Measurements from ENCODE around the gene ST3GAL6. TPM values are rescaled to one million over a fixed set of nuclear protein-coding genes. Genes with fewer than 3 reads are reported as not detected.
A peak's percentile ranks its signal among the peaks of the same experiment; 100 is the strongest.

The ST3GAL6 gene
- total and polyA plus RNA-seq, 2 donors (not counting 3 experiments of a cell fraction or from before 2014, with no cell fraction given), result 13.2 to 35.9 TPM

GRCh38 chr3:98741121-98741716 lies 21.9 kb upstream of the ST3GAL6 start:
- no peaks in the 10 kb centered on the region for H4K20me1 ChIP-seq (replicated peaks; ENCODE audit: control insufficient read depth, extremely low read depth, insufficient read depth, low read length)
- H3K36me3 ChIP-seq (ENCODE audit: control insufficient read depth in 2 of 2, extremely low read depth in 1 of 2, insufficient read depth in 2 of 2, low read length in 2 of 2), result no peaks in the 10 kb centered on the region
- POLR2A ChIA-PET, result interaction anchor here (0.5 kb wide), 1 partner anchor 38 kb away, joined by 4 read pairs; no protein-coding TSS in a partner anchor
- H3K4me3 ChIP-seq (replicated peaks in 1 of 3; ENCODE audit: insufficient read depth in 1 of 3, low read depth in 1 of 3, low read length in 3 of 3), result no peak overlapping the region
- FAIRE-seq (peak; percentile 76), DNase-seq (ENCODE audit: low read depth, low spot score) (peak; percentile 72)
- H3K4me1 ChIP-seq (ENCODE audit: control insufficient read depth, extremely low read depth, insufficient read depth, low read length), result peaks cover 31% of the 10 kb centered on the region
- intact Hi-C loops (cut with micrococcal nuclease), result no loop called here
- CTCF ChIA-PET, result interaction anchor here (0.8 to 3.9 kb wide), 4 partner anchors 12 to 50 kb away, joined by 3 to 17 read pairs (median 4); no protein-coding TSS in a partner anchor
- TF ChIP-seq FOS (IDR thresholded peaks at IDR 0.05; ENCODE audit: borderline replicate concordance, insufficient read depth, low read length) (peak; percentile 80), POLR2AphosphoS5 (IDR thresholded peaks at IDR 0.05; ENCODE audit: insufficient read depth, low read depth, low read length) (peak; percentile 72), GATA2 (IDR thresholded peaks at IDR 0.05; ENCODE audit: insufficient read depth, insufficient read length, low read depth, low read length) (peak; percentile 89), POLR2A (IDR thresholded peaks at IDR 0.05; ENCODE audit: low read depth, low read length) (peak; percentile 22), JUN (IDR thresholded peaks at IDR 0.05; ENCODE audit: borderline replicate concordance, insufficient read depth, insufficient read length, low read depth) (peak; percentile 62)
- TF ChIP-seq, protein P1, sequence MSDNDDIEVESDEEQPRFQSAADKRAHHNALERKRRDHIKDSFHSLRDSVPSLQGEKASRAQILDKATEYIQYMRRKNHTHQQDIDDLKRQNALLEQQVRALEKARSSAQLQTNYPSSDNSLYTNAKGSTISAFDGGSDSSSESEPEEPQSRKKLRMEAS (IDR thresholded peaks at IDR 0.05; ENCODE audit: insufficient read depth, insufficient read length), result no peak
- TF ChIP-seq, protein P2, sequence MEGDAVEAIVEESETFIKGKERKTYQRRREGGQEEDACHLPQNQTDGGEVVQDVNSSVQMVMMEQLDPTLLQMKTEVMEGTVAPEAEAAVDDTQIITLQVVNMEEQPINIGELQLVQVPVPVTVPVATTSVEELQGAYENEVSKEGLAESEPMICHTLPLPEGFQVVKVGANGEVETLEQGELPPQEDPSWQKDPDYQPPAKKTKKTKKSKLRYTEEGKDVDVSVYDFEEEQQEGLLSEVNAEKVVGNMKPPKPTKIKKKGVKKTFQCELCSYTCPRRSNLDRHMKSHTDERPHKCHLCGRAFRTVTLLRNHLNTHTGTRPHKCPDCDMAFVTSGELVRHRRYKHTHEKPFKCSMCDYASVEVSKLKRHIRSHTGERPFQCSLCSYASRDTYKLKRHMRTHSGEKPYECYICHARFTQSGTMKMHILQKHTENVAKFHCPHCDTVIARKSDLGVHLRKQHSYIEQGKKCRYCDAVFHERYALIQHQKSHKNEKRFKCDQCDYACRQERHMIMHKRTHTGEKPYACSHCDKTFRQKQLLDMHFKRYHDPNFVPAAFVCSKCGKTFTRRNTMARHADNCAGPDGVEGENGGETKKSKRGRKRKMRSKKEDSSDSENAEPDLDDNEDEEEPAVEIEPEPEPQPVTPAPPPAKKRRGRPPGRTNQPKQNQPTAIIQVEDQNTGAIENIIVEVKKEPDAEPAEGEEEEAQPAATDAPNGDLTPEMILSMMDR (IDR thresholded peaks at IDR 0.05; ENCODE audit: extremely low read depth in 1 of 2, insufficient read depth in 1 of 2, low read depth in 1 of 2, low read length in 2 of 2), result no peak
- peak overlapping the region; percentile 70 for H3K4me2 ChIP-seq (ENCODE audit: insufficient read depth, low read length)
- peak overlapping the region; percentile 18 for H3K9ac ChIP-seq (replicated peaks; ENCODE audit: extremely low read depth, insufficient read depth, low read length)
- dilution Hi-C loops (cut with MboI; ENCODE audit: extremely low pct_ligation_motif_present, low sequenced_read_pairs), result no loop called here
- H2AFZ ChIP-seq (ENCODE audit: low read depth, low read length), result no peak overlapping the region
- H3K9me1 ChIP-seq (replicated peaks; ENCODE audit: control insufficient read depth, extremely low read depth, insufficient read depth, low read length), result no peaks in the 10 kb centered on the region
- no peaks in the 10 kb centered on the region for H3K27me3 ChIP-seq (ENCODE audit: control insufficient read depth in 2 of 2, insufficient read depth in 2 of 2, low read length in 2 of 2)
- H3K27ac ChIP-seq (ENCODE audit: insufficient read depth, low read depth, low read length), result peak overlapping the region; percentile 73
- BruUV-seq (replicated peaks), result no TSS peak
- H3K9me3 ChIP-seq (replicated peaks; ENCODE audit: control insufficient read depth, insufficient read depth, low read length), result no peaks in the 10 kb centered on the region
- peaks cover 60% of the 10 kb centered on the region for H3K79me2 ChIP-seq (ENCODE audit: control insufficient read depth, insufficient read depth, low read length)

Data from endothelial cell of umbilical vein (primary cell).